GM23248 (cell line): Measurements from ENCODE around the gene CPNE2.

Source experiments
- EZH2 ChIP-seq: fragments of 200-600 bp; sonication (generic); IDR thresholded peaks from 2 replicates; pipeline ENCODE4 v1.6.1; 2018; ENCODE audit warnings: antibody characterized with exemption, mild to moderate bottlenecking; ENCODE audit not compliant: insufficient read depth, poor library complexity, severe bottlenecking
- EZH2phosphoT487 ChIP-seq: fragments of 200-600 bp; sonication (generic); IDR thresholded peaks from 2 replicates; pipeline ENCODE4 v1.6.1; 2018; ENCODE audit warnings: antibody characterized with exemption, moderate library complexity, mild to moderate bottlenecking, low read depth; ENCODE audit not compliant: insufficient read depth

- no peak for TF ChIP-seq EZH2
- TF ChIP-seq EZH2phosphoT487, result no peak
Observed at GRCh38 chr16:57072616-57073275, 19.6 kb upstream of the CPNE2 start.
